AG04450 (cell line): ENCODE data around the gene LIMS2. TPM values are rescaled to one million over a fixed set of nuclear protein-coding genes. Genes with fewer than 3 reads are reported as not detected.

Experiments used
- CTCF ChIA-PET: fragments of 300-600, 350-600 bp; formaldehyde crosslinking; extraction: SDS; loops from one replicate; lab custom pipeline; 2022; ENCODE audit warnings: antibody characterized with exemption, inconsistent platforms; lab: Charles Lee
- POLR2A ChIA-PET: fragments of 350-600 bp; formaldehyde crosslinking; extraction: SDS; loops from one replicate; lab custom pipeline; 2021; ENCODE audit warnings: antibody characterized with exemption, inconsistent platforms; lab: Yijun Ruan, JAX
- DNase-seq: peaks from one replicate; pipeline ENCODE4 v3.0.0-alpha.2; 2011; ENCODE audit warnings: low read depth, low spot score
- H3K27ac ChIP-seq: one replicate; pipeline ENCODE4 v1.5.1; 2012; ENCODE audit warnings: low read depth, low read length, control low read depth
- H3K27me3 ChIP-seq: one replicate; pipeline ENCODE4 v1.6.0; 2012; ENCODE audit warnings: low read length; ENCODE audit not compliant: control insufficient read depth, insufficient read depth
- H3K4me3 ChIP-seq: 2 replicates; pipeline ENCODE4 v1.5.1; 2011; ENCODE audit warnings: mild to moderate bottlenecking, low read depth, low read length, control low read depth
- H3K9me3 ChIP-seq: 2 replicates; pipeline ENCODE4 v1.5.1; 2012; ENCODE audit warnings: low read length; ENCODE audit not compliant: control insufficient read depth, insufficient read depth
- CTCF ChIP-seq: IDR thresholded peaks from 2 replicates; pipeline ENCODE4 v1.5.1; 2011; ENCODE audit warnings: low read depth, low read length, control low read depth, inconsistent platforms
- polyA plus RNA-seq: library from polyadenylated mRNA; depleted of rRNA; stranded (reverse); fragments of >200 nt; gene quantifications from 2 replicates; pipeline ENCODE4 v1.2.3, GENCODE V29; 2011

The LIMS2 gene
- polyA plus RNA-seq, 1 experiment, result 6.3 TPM

DNA sequence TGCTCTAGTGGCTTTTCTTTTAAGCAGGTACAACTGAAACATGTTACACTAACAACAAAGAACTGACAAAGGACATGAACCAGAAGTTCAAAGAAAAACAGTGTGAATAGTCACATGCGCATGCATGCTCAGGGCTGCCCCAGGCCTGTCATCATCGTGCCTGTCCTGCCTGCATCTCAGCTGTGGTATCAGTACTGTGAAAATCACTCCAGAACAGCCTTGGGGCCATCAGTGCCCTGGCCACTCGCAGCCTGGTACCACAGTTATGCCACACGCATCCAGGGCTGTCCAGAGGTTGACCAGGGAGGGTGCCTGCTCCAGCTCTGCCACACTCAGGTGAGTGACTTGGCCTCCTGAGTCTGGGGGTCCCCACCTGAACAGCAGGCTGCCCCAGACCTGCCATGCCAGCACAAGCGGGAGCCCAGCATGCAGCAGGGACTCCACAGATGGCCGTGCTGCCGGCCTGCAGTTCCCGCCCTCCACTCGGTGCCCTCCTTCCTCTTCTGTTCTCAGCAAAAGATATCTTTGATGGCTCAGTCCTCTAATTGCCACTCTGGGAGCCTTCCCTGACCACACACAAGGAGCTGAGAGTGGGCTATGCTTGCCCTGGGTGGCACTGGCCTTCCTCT lies 12.3 kb downstream of the LIMS2 start:
- no peak for DNase-seq
- peaks cover 7% of the 10 kb centered on the region for H3K27me3 ChIP-seq
- no peaks in the 10 kb centered on the region; the same call in 1 of the 2 replicates for H3K9me3 ChIP-seq
- no peak overlapping the region for H3K27ac ChIP-seq
- no peak overlapping the region for H3K4me3 ChIP-seq
- ChIA-PET POLR2A (no interaction called here), CTCF (interaction anchor here (1.4 kb wide), 1 partner anchor 13 kb away, joined by 6 read pairs; no protein-coding TSS in a partner anchor)
- no peak for TF ChIP-seq CTCF

GRCh38 chr2:127661949-127662510 lies 13.3 kb downstream of the LIMS2 start:
- DNase-seq, result no peak
- ChIA-PET POLR2A (no interaction called here), CTCF (interaction anchor here (1.0 kb wide), 1 partner anchor 12 kb away, joined by 4 read pairs; no protein-coding TSS in a partner anchor)

GRCh38 chr2:127661072-127661649 lies 14.2 kb downstream of the LIMS2 start:
- DNase-seq, result no peak
- CTCF ChIA-PET, result interaction anchor here (1.0 to 2.1 kb wide), 2 partner anchors 11 kb away, joined by 4 to 5 read pairs; no protein-coding TSS in a partner anchor
- no peak for TF ChIP-seq CTCF
- POLR2A ChIA-PET, result no interaction called here
- H3K27ac ChIP-seq, result no peak overlapping the region
- peaks cover 7% of the 10 kb centered on the region for H3K27me3 ChIP-seq
- no peak overlapping the region for H3K4me3 ChIP-seq
- H3K9me3 ChIP-seq, result no peaks in the 10 kb centered on the region; the same call in 1 of the 2 replicates

More at GRCh38 chr2:127661949-127662510, 13.3 kb downstream of the LIMS2 start:
- no peak for TF ChIP-seq CTCF
- Histone ChIP-seq H3K27me3 (peaks cover 7% of the 10 kb centered on the region), H3K4me3 (no peak overlapping the region), H3K27ac (no peak overlapping the region), H3K9me3 (no peaks in the 10 kb centered on the region; the same call in 1 of the 2 replicates)

- no peak for DNase-seq
- H3K27ac ChIP-seq, result no peak overlapping the region
- no peak for TF ChIP-seq CTCF
- CTCF ChIA-PET, result interaction anchor here (2.1 kb wide), 1 partner anchor 10 kb away, joined by 5 read pairs; no protein-coding TSS in a partner anchor
- H3K27me3 ChIP-seq, result peaks cover 6% of the 10 kb centered on the region
- POLR2A ChIA-PET, result no interaction called here
- H3K4me3 ChIP-seq, result no peak overlapping the region
- H3K9me3 ChIP-seq, result no peaks in the 10 kb centered on the region; the same call in 1 of the 2 replicates
Observed at GRCh38 chr2:127660291-127660578, 15.1 kb downstream of the LIMS2 start.
